COLO829 (cell line): ENCODE results near the gene MUCL3.
A peak's percentile ranks its signal among the peaks of the same experiment; 100 is the strongest.
"Not testable (repeated sequence)": the region's sequence is repeated elsewhere in the genome, so short reads cannot be mapped to it uniquely, and the experiment has no call there.

Experiments used
- DNase-seq: peaks from one replicate; pipeline ENCODE4 v3.0.0; 2012; ENCODE audit warnings: low spot score

The MUCL3 gene, protein sequence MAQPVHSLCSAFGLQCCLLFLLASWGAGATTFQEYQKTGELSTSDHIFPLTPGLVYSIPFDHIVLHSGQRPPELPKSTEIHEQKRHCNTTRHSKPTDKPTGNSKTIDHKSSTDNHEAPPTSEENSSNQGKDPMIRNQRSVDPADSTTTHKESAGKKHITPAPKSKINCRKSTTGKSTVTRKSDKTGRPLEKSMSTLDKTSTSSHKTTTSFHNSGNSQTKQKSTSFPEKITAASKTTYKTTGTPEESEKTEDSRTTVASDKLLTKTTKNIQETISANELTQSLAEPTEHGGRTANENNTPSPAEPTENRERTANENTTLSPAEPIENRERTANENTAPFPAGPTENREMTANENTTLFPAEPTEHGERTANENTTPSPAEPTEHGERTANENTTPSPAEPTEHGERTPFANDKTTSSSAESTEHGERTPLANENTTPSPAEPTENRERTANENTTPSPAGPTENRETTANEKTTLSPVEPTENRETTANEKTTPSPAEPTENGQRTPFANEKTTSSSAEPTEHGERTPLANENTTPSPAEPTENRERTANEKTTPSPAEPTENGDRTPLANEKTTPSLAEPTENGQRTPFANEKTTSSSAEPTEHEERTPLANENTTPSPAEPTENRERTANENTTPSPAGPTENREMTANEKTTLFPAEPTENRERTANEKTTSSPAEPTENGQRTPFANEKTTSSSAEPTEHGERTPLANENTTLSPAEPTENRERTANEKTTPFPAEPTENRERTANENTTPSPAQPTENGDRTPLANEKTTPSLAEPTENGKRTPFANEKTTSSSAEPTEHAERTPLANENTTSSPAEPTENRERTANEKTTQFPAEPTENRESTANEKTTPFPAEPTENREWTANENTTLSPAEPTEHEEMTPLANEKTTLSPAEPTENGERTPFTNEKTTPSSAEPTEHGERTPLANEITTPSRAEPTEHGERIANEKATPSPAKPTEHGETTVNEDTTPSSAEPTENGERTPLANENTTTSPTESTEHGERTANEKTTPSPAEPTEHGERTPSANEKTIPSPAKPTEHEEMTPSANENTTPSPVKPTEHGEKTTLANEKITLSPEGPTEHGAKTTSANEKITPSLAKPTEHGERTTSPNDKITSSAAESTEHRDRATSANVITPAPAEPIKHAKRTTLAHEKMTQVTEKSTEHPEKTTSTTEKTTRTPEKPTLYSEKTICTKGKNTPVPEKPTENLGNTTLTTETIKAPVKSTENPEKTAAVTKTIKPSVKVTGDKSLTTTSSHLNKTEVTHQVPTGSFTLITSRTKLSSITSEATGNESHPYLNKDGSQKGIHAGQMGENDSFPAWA (N-terminal part only)

GRCh38 chr6:30940361-30940986 is at the start of gene MUCL3:
MUCL3 (plus strand) TSS chr6:30940973; CDS start chr6:30941000, 27 bp downstream.
- no peak for DNase-seq

- no peak for DNase-seq
Measured at GRCh38 chr6:30891450-30891723, 49.4 kb upstream of the MUCL3 start.

DNA sequence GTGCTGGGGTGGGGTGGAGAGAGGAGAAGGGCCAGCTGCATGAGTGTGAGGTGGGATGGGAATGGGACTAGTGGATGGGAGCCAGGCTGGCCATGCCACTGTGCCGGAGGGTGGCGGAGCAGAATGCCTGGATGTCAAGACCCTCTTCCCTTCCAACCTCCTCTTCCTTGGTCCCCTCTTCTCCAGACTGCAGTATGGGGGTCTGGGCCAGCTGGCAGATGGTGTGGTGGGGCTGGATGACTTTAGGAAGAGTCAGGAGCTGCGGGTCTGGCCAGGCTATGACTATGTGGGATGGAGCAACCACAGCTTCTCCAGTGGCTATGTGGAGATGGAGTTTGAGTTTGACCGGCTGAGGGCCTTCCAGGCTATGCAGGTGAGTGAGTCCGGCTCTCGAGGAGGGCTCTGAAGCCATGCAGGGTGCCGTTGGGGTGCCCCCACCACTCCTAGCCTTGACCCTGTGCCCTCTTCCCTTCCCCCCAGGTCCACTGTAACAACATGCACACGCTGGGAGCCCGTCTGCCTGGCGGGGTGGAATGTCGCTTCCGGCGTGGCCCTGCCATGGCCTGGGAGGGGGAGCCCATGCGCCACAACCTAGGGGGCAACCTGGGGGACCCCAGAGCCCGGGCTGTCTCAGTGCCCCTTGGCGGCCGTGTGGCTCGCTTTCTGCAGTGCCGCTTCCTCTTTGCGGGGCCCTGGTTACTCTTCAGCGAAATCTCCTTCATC is 48.8 kb upstream of the MUCL3 start:
- DNase-seq, result no peak

- no peak for DNase-seq
Measured at GRCh38 chr6:30893001-30893591, 47.7 kb upstream of the MUCL3 start.

GRCh38 chr6:30893666-30894065 is 47.1 kb upstream of the MUCL3 start:
- no peak for DNase-seq

GRCh38 chr6:30894381-30894780 is 46.4 kb upstream of the MUCL3 start:
- no peak for DNase-seq

DNA sequence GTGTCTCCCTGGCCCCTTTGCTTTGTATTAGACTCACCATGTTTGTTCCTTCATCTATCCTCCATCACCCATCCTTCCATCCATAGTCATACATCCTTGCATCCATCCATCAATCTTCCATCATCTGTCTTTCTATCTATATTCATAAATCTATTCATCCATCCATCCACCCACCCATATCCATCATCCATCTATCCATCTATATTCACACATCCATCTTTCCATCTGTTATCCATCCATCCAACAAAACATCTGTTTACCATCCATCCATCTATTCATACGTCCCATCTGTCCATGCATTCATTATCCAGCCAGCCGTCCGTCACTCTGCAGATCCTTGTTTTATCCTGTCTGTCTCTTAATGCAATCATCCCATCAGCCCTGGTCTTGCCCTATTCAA is 45.8 kb upstream of the MUCL3 start:
- no peak for DNase-seq

DNA sequence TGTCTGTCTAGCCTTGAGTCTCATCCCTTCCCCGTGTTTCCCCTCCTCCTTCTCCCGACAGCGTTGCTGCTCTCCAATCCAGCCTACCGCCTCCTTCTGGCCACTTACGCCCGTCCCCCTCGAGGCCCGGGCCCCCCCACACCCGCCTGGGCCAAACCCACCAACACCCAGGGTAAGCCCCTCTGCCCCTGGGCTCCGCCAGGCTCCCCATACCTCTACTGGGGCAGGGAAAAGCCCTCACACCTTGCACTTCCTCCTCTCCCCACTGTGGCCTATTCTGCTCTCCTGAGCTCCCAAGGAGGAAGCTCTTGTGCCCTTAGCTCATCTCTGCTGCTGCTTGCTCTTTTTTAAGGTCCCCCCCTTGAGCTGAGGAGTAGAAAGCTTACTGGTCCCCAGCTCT is 45.4 kb upstream of the MUCL3 start:
- no peak for DNase-seq

- no peak for DNase-seq
Measured at GRCh38 chr6:30896541-30896940, 44.2 kb upstream of the MUCL3 start.

DNA sequence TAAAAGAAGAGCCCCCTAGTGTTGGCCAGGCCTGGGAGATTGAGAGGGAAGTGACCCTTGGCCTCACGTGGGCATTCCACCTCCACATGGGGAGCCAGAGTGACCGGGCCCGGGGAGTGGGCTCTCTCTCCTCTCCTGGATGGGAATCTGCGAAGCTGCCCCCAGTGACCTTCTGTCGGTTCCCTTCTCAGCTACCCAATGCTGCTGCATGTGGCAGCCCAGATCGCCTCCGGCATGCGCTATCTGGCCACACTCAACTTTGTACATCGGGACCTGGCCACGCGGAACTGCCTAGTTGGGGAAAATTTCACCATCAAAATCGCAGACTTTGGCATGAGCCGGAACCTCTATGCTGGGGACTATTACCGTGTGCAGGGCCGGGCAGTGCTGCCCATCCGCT is 42.9 kb upstream of the MUCL3 start:
- no peak for DNase-seq

DNA sequence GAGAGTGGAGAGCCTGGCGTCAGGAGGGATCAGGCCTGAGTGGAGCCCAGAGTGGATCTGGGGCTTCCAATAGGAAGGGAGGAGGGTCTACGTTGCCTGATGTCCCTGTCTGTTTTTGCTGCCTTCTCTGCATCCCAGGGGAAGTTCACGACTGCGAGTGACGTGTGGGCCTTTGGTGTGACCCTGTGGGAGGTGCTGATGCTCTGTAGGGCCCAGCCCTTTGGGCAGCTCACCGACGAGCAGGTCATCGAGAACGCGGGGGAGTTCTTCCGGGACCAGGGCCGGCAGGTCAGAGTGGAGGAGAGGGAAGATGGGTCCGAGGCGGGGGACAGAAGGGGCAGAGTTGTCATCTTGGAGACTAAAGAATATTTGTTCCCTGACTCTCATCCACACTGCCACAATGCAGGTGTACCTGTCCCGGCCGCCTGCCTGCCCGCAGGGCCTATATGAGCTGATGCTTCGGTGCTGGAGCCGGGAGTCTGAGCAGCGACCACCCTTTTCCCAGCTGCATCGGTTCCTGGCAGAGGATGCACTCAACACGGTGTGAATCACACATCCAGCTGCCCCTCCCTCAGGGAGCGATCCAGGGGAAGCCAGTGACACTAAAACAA is 41.9 kb upstream of the MUCL3 start:
- DNase-seq, result no peak

- no peak for DNase-seq
Measured at GRCh38 chr6:30900863-30901417, 39.8 kb upstream of the MUCL3 start.

DNA sequence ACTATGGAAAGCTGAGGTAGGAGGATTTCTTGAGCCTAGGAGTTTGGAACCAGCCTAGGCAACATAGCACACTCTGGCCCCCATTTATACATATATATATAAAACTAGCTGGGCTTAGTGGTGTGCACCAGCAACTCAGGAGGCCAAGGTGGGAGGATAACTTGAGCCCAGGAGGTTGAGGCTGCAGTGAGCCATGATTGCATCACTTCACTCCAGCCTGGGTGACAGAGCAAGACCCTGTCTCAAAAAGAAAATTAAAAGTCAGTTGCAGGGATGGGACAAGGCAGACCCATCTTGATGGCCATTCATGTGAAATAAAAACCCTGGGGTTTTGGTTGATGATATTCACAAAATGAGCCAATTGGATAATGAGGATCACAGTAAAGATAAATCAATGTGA is 39.3 kb upstream of the MUCL3 start:
- DNase-seq, result no peak

DNA sequence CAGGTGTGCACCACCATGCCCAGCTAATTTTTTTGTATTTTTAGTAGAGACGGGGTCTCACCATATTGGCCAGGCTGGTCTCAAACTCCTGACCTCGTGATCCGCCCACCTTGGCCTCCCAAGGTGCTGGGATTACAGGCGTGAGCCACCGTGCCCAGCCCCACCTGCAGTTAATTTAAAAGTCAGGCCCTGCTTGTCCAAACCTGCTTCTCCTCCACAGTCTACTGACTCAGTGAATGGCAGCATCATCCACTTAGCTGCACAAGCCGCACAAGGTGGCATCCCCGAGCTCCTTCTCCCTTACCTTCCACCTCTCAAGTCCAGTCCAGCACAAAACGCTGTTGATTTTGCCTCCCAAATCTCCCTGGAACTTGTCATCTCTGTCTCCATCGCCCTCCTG is 38.6 kb upstream of the MUCL3 start:
- DNase-seq, result not testable (repeated sequence)

GRCh38 chr6:30902709-30903108 is 38.1 kb upstream of the MUCL3 start:
- no peak for DNase-seq

GRCh38 chr6:30903236-30903635 is 37.5 kb upstream of the MUCL3 start:
- DNase-seq, result no peak

DNA sequence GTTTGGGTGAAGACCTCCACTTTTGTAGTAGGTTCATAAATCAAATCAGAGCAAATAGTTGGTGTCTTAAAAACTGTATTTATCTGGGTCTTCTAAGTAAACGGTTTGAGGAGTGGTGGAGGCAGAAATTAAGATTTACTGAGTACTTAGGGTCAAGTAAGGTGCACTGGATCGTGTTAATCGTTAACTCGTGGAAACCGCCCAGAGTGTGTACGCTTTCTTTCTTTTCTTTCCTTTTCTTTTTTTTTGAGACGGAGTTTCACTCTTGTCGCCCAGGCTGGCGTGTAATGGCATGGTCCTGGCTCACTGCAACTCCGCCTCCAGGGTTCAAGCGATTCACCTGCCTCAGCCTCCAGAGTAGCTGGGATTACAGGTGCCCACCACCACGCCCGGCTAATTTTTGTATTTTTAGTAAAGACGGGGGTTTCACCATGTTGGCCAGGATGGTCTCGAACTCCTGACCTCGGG is 33.4 kb upstream of the MUCL3 start:
- DNase-seq, result not testable (repeated sequence)

DNA sequence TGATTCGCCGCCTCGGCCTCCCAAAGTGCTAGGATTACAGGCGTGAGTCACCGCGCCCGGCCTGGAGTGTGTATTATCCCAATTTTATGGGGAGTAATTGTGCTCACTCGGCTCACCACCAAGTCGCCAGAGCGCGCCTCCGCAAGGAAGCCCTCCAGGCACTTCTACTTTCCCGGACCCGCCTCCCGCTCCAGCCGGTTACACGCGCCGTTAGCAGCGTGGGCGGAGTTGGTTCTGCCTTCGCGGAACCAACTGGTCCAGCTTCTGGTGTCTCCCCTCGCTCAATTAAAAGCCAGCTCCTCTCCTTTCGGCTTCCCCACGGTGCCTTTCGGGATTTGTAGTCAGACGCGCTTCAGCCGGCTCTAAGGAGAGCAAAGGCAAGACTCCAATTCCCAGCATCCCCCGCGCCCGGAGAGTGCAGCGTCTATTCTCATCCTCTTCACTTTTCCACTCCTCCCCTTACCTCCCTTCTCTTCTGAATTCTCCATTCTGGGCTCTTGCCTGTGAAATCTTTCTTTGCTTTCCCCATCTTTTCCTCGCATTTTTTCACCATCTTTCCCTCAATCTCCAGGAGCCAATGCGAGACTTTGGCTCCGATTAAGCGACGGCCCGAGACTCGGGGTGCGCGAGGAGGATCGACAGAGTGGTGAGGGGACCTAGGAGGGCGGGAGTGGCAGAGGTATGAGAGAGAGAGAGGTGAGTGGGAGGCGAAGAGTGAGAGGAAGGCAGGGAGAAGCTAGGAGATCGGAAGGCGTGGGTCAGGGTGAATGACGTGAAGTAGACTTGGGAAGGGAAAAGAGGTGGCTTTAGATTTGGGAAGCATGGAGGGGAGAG is 32.8 kb upstream of the MUCL3 start, which contains the start of gene GTF2H4:
GTF2H4 (plus strand) TSS at position 450 of the 834 bp plus-strand sequence.
- DNase-seq, result peak; percentile 97

DNA sequence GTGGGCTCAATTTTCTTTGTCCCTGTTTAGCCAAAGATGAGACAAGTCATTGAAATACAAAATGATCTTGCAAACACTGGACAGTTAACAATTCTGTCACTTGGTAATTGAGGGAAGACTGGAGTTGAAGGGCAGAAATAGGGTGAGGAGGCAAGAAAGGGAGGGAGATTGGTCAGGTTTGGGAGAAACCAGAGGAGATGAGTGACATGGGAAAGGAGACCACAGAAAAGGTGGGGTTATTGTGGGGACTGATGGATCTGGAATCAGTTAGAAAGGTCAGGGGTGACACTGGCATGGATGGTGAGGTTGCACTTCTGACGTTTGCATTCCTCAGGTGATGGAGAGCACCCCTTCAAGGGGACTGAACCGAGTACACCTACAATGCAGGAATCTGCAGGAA is 32.1 kb upstream of the MUCL3 start:
- DNase-seq, result no peak
